HG03520 (cell line): ENCODE data around the gene HSPB1.
"Not testable (repeated sequence)": the region's sequence is repeated elsewhere in the genome, so short reads cannot be mapped to it uniquely, and the experiment has no call there.

Experiments
- ATAC-seq: cut with Tn5 transposase; IDR thresholded peaks from one replicate; pipeline ENCODE4 v1.9.1; 2021; ENCODE audit warnings: mild to moderate bottlenecking, moderate library complexity; ENCODE audit not compliant: unreplicated experiment

Gene HSPB1

DNA sequence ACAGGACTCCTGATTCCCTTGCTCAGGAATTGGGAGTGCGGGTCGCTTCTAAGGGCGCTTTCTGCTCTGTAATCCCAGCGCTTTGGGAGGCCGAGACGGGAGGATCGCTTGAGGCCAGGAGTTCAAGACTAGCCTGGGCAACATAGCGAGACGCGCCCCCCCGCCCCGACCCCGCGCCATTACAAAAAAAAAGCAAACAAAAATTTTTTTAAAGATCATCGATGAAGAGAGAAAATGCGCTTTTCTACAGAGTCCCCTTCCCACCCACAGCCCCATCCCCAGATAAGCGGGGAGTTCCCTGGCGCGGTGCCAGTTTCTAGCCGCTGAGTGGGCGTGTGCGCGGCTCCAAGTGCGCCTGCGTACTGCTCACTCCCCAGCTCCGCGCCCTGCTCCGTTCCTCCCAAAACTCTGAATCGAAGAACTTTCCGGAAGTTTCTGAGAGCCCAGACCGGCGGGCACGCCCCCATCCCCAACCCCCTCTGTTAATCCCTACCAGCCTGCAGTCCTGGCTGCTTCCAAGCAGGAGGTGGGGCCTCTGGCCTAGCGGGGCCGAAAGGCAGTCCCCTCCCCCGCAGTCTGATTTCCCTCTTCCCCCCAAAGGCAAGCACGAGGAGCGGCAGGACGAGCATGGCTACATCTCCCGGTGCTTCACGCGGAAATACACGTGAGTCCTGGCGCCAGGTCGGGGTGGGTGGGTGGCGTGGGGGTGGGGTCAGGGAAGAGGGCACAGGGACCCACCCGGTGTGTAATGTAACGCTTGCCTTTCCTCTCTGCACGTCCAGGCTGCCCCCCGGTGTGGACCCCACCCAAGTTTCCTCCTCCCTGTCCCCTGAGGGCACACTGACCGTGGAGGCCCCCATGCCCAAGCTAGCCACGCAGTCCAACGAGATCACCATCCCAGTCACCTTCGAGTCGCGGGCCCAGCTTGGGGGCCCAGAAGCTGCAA is 1.0 kb downstream of the HSPB1 start:
- peak; percentile 36 for ATAC-seq

DNA sequence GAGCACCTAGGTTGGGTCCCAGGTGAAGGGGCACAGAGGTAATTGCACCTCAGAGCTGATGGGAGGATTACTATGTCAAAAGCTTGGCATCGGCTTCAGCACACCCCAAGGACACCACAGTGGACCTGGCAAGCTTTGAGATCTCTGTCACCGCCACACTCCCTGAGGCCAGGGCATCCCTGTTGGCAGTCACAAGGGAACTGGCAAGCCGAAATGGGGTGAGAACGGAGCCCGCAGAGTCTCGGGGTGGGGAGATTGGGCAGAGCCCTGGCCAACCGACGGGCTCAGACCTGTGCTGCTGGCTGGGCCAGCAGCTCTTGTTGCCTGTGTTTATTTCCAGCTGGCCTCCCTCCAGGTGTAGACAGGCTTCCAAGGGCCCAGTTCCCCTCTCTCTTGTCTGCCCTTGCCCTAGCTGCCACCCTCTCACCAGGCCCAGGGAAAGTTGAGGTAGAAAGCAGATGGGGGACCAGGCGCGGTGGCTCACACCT is 2.5 kb downstream of the HSPB1 start:
- no peak for ATAC-seq

DNA sequence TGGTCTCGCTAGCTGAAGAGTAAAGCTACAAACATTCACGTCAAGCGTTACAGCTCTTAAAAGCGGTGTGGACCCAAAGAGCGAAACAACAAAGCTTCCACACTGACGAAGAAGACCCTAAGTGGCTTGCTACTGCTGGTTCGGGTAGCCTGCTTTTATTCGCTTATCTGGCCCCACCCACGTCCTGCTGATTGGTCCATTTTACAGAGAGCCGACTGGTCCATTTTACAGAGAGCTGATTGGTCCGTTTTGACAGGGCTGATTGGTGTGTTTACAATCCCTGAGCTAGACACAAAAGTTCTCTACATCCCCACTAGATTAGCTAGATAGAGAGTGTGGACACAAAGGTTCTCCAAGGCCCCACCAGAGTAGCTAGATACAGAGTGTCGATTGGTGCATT is 6.4 kb downstream of the HSPB1 start:
- not testable (repeated sequence) for ATAC-seq

DNA sequence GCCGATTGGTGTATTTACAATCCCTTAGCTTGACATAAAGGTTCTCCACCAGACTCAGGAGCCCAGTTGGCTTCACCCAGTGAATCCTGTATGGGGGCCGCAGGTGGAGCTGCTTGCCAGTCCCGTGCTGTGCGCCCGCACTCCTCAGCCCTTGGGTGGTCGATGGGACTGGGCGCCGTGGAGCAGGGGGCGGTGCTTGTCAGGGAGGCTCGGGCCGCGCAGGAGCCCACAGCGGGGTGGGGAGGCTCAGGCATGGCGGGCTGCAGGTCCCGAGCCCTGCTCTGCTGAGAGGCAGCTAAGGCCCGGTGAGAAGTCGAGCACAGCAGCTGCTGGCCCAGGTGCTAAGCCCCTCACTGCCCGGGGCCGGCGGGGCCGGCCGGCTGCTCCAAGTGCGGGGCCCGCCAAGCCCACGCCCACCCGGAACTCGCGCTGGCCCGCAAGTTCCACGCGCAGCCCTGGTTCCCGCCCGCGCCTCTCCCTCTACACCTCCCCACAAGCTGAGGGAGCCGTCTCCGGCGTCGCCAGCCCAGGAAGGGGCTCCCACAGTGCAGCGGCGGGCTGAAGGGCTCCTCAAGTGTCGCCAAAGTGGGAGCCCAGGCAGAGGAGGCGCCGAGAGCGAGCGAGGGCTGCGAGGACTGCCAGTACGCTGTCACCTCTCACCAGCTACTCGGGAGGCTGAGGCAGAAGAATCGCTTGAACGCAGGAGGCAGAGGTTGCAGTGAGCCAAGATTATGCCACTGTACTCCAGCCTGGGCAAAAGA is 7.0 kb downstream of the HSPB1 start:
- ATAC-seq, result not testable (repeated sequence)

DNA sequence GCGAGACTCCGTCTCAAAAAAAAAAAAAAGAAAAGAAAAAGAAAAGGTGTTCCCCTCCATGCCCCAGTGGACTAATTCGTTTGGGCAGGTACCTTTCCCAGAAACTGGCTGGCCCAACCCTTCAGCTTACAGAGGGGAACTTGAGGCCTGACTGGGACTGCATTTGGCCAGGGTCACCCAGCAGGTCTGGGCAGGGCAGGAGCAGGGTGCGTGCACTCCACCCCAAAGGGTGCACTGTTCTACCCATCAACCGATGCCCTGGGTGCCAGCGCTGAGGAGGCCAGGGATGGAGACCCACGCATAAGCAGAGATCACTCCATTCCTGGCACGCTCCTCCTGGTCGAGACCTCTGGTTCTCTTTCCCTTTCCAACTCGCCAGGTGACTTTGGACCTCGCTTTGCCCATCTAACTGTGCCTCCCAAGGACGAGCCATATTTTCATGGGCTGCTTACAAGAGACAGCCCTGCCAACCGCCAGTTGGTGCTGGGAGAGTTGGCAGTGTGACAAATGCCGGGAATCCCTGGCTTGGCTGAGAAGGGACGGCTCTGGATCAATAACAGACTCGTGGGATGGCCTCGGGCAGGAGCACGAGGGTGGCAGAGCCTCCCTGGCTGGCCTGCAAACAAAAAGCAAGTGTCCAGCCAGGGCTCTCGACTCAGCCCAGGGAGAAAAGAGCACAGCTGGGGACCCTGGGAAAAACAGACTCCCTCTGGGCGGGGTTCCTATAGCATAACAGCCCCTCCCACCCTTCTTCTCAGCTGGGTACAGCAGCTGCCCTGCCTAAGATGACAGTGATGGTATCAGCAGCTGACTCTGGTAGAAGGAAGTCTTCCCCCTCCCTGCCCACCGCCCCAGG is 7.9 kb downstream of the HSPB1 start:
- no peak for ATAC-seq

DNA sequence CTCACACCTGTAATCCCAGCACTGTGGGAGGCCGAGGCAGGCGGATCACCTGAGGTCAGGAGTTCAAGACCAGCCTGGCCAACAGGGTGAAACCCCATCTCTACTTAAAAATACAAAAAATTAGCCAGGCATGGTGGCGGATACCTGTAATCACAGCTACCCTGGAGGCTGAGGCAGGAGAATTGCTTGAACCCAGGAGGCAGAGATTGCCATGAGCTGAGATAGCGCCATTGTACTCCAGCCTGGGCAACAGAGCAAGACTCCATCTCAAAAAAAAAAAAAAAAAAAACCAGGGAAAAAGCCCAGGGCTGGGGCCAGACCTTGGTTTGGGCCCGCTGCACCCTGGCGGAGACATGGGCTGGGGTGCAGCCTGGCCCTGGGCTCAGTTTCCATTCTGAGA is 9.4 kb downstream of the HSPB1 start:
- not testable (repeated sequence) for ATAC-seq

DNA sequence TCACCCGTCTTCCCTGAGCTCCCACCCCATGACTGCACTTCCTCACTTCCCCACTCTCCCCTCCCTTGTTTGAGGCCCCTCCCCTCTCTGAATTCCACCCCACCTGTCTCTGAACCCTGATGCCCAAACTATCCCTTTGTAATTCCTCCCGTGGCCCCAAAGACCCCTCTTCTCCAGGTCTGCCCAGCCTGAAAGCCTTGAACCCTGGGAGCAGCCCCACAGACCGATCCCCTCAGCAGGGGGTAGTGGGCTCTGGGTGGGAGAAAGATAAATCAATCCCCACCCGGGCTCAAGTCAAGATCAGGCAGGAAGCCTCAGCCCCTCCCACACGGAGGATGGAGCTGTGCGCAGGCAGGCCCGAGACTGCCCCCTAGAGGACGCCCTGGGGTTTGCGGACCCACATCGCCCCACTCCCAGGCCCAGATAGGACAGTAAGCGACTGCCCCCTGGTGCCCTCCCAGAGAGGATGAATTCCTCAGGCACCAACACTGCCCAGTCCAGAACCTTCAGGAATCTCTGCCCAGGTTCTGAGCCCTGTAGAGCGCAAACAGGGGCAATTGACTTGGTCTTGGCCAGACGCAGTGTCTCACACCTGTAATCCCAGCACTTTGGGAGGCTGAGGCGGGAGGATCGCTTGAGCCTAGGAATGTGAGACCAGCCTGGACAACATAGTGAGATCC is 11.7 kb downstream of the HSPB1 start:
- peak; percentile 33 for ATAC-seq

DNA sequence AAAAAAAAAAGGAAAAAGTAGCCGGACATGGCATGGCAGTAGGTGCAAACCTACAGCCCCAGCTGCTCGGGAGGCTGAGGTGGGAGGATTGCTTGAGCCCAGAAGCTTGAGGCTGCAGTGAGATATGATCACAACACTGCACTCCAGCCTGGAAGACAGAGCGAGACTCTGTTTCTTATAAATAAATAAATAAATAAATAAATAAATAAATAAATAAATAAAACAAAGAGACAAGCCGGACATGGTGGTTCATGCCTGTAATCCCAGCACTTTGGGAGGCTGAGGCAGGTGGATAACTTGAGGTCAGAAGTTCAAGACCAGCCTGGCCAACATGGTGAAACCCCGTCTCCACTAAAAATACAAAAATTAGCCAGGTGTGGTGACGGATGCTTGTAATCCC is 12.3 kb downstream of the HSPB1 start:
- ATAC-seq, result not testable (repeated sequence)

DNA sequence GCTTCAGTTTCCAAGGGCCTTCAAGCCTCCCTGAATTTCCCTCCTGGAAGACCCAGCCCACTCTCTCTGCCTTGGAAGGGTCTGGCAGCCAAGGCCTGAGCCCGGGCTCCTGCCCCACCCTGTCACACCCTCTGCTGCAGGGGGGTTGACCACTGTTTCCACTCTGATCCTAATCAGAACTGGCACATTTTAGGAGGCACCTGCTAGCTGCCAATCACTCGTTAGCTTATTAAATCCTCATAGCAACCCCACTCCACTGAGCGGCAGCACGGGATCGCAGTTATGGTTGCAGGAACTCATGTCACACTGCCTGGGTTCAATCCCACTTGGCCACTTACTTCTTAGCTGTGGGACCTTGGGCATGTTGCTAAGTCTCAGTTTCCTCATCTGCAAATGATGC is 12.9 kb downstream of the HSPB1 start:
- no peak for ATAC-seq

DNA sequence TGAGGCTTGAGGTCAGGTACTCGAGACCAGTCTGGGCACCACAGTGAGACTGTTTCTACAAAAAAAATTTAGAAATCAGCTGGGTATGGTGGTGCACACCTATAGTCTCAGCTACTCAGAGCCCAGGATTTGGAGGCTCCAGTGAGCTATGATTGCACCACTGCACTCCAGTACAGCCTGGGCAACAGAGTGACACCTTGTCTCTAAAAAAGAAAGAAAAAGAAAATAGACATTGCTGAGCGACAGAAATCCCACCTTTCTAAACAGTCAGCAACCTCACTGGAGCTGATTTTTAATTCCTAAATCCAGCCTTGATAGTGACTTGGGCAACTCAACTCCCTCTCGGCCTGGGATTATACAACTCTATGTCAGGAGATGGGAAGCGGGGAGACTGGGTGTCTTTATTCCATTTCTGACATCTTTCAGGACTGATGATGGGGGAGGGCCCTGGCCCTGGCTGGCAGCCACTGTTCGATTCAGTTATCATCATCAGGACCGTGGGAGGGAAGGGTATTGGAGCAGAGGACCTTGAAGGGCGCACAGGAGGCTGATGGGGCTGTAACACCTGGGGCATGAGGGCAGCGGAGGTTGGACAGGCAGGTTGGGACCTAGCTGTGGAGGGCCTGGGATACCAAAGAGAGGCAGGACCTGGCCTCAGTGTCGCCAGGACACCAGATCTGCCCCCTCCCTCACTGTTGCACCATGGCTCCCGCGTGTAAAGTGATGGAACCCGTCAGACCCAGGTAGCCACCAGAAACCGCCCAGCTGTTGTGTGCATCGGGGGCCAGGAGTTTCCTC is 14.7 kb downstream of the HSPB1 start:
- no peak for ATAC-seq

DNA sequence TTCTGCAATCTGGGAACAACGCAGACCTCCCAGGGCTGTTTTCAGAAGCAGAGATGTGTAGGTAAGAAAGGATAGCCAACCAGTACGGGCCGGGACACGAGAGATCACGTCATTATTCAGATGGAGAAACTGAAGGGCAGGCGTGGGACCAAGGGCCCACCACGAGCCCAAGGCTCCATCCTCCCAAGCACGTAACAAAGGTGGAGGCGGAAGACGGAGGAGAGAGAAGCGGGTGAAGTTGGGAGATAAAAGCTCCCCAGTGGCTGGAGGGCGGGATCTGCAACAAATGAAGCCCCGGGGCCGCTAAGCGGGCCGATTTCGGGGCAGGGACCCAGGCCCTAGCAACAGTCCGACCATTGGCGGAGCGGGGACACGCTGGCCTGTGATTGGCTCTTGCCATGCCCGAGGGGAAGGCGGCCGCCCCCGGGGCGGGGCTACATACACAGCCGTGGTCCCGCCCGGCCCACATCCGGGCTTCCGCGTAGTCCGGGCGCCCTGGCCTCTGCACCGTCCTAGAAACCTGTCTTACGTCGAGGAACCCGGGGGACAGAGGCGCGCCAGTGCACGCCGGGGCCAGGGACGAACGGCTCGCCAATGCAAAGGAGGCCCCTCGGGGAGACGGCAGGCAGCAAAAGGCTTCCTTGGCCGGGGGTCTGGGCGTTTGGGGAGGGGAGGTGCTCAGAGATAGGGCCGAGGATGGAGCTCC is 15.5 kb downstream of the HSPB1 start:
- peak; percentile 90 for ATAC-seq

DNA sequence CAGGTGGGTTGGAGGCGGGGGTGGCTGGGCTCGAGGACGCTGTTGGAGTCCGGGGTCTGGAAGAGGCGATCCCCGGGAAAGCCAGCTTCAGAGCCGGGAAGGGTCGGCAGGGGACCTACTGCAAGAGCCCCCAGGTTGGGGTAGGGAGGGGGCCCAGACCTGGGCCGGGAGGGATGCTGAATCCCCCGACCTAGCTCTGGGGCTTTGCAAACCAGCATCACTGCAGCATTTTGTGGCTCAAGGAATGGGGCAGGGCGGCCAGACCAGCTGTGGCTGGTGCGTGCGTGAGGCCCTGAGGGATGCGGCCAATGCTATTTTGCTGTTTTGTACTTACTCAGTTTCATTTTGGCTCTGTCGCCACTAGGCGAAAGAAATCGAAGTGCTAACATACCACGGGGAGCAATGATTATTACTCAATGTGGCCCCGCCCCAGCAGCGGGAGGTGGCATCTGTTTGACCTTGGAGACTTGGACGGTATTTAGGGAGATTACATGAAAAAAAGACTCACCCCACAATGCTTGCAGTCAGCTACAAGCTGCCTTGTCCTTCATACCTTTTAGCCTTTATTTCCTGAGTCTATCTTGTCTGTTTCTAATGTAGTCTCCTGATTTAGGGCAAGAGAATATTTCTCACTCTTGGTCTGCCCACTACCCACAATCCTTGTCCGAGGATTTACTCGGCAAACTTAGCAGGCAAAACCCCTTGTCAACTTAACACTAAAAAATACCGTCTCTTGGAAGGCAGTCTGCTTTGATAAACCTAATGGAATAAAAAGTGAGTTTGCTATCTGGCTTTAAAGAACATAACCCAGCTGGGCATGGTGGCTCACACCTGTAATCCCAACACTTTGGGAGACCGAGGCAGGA is 16.2 kb downstream of the HSPB1 start:
- ATAC-seq, result peak; percentile 45

DNA sequence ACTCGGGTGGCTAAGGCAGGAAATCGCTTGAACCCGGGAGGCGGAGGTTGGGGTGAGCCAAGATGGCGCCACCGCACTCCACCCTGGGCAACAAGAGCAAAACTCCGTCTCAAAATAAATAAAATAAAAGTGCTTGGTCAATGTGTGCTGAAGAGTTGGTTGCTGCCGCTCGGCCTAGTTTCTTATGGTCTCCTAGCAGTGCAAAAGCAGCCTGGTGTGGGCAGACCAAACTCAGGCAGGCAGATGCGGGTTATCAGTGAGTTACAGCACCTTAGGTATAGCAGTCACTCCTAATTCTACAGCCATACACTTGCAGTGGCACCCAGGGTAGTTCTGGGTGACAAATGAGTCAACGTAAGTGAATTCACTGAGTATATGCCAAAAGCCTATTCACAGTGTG is 22.6 kb downstream of the HSPB1 start:
- no peak for ATAC-seq

DNA sequence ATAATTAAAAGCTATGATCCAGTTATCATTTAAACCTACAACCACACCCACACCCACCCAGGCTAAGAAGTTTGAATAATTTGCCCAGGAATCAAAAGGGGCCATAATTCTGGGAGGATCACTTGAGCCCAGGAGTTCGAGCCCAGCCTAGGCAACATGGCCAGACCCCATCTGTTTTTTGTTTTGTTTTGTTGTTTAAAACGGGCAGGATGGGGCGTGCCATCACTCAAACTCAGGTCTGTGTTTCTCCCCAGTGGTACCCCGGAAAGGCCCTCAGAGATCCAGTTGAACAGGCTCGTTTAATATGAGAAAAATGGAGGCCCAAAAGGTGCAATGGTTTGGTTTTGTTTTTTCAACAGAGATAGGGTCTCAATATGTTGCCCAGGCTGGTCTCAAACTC is 23.3 kb downstream of the HSPB1 start:
- no peak for ATAC-seq

DNA sequence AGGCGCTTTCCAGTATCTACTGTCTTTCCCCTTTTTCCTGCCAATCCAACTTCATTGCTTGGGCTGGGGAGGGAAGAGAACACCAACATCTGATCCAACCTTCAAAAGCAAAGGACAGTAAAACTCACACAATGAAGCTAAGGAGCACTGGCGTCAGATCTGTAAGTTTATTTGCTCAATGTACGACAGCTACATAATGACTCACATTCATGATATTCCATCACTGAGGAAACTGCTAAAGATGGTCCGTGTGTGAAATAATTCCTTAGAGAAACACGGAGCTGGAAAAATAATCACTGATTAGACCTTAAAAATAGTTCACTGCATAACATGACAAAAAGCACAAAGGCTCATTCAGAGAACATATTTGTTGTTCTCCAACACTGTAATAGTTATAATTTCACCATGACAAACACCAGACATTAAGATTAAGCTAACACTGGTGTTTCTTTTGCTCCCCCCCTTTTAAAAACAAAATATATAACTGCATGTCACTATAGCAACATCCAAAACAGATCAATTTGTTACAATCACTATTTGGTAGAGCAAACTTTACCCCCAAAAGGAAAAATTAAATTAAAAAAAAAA is 24.3 kb downstream of the HSPB1 start:
- ATAC-seq, result no peak

DNA sequence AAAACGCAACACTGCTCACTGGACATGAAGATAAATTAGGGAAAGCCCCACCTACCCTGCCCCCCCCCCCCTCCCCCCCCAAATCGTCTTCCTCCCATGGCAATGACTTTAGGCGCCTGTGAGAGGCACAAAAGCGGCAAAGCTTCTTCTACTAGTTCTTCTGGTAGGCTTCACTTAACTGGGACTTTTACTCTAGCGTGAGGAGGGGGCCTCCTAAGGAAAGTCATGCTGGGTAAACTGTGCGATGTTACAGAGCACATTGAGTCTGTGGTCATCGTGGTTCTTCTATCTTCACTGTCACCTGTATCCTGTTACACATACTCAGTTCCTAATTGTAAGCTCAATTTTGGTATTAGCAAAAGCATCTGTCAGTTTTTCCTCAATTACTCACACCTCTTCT is 25.1 kb downstream of the HSPB1 start:
- no peak for ATAC-seq

DNA sequence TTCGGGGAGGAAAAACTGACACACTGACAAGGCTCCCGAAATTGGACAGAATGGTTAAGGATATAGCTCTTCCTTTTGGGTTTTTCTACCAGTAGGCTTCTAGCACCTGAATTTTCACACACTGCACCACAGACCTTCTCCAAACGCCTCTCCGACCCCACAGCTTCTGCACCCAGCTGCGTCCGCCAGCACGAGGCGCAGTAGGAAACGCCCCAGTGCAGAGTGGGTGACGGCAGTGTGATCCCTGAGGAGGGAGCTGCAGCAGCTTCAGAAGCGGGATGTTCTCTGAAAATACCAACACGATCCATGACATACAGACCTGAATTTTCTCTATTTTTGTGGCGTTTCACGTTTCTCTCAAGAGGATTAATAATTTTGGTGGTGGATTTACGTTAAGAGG is 25.9 kb downstream of the HSPB1 start:
- no peak for ATAC-seq

DNA sequence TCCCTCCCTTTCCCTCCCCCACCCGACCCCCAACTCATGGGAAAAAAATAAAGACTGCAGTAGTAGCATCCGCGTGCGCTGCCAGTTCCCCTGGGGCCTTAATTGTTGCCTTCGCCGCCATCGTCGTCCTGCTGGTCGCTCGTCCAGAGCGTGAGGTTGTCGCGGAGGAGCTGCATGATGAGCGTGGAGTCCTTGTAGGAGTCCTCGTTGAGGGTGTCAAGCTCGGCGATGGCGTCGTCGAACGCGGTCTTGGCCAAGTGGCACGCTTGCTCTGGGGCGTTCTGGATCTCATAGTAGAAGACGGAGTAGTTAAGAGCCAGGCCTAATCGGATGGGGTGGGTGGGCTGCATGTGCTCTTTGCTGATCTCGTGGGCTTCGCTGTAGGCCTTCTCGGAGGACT is 27.0 kb downstream of the HSPB1 start:
- ATAC-seq, result no peak
